ENCODE measurements around the gene ACVR1B.
"Not testable (repeated sequence)": the region's sequence is repeated elsewhere in the genome, so short reads cannot be mapped to it uniquely, and the experiment has no call there.

Gene ACVR1B

DNA sequence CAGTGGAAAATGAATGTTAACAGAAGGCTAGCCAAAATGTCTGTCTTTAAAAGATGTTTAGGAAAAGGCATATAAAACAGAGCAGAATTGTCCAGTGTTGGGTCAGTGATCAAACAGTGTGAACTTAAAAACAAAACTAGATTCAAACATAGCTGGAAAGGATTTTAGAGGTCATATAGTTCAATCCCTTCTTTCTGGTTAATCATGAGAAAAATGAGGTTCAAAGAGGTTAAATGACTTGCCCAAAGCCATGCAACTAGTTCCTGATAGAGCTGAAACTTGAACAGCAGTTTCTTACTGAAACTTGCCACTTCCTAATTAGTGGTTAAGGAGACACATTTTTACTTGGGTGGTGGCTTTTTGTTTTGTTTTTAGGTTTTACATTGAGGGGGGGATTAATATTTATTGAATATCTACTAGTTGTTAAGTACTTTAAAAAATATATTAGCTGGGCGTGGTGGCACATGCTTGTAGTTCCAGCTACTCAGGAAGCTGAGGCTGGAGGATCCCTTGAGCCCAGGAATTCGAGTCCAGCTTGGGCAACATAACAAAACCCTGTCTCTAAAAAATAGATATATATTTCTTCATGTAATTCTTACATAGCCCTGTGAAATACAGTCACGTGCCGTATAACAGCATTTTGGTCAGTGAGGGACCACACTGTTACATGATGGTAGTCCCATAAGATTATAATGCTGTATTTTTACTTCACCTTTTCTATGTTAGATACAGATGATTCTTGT is 20.4 kb downstream of the ACVR1B start:
- no peak for DNase-seq

DNA sequence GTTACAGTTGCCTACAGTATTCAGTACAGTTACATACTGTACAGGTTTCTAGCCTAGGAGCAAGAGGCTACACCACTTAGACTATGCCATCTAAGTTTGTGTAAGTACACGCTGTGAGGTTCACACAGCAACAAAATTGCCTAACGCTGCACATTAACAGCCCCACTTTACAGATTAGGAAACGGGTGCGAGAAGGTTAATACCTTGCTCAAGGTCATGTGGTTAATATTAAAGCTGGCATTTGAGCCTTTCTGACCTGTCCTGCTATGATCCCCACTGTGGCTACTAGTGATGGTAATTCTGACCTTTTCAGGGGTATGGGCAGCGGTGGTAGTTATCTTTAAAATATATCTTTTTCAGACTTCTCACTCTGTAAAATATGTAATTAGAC is 20.9 kb downstream of the ACVR1B start:
- DNase-seq = no peak

DNA sequence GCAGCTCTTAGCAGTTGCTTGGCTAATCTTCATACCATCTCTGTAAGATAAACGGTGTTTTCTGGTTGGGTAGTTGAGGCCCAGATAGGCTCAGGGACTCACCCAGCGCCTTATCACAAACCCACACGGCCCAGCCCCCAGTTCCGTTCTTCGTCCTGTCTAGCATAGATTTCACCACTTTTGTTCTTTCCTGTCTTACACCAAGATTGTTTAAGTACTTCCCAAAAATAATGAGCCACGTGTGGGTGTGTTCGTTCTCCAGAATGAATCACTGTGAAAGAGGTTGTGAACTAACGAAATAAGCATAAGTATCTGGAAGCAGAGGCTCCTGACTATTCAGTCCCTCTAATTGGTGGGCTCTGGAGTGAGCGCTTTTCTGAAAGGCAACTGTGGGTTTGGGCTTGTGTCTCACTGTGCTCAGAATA is 21.4 kb downstream of the ACVR1B start:
- peak; percentile 82 for DNase-seq

DNA sequence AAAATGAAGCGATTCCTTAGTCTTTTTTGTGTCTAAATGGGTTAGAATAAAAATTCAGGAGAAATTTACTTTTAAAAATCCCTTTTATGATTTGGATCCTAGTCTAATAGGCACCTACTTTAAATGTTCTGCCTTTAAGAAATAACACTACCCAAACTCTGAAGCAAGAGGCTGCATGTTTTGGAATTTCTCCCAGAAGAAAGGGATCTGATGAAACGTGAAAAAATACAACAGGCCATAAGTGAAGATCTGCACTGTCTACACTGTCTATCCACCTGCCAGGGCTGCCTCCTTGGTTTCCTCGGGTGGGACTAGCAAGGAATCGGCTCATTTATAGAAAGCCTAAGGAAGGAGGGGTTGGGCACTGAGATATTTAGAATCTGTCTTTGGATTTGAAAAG is 22.1 kb downstream of the ACVR1B start:
- DNase-seq = no peak

DNA sequence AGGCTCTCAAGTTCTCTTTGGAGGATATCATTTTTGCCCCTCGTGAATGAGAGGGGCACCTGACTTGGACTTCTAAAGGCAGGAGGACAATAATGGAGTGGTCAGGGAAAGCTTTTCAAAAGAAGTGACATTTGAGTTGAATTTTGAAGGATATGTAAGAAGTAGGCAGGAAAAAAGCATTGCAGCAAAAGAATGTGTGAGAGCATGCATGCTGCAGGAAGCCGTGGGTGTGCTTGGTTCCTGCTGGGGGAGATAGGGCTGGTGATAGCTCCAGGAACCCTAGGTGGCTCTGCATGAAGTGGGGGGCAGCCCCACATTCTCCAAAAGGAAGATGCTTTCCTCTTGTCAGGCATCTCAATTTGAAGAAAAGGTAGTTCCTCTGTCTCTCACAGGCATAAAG is 23.1 kb downstream of the ACVR1B start:
- DNase-seq = peak; percentile 39

DNA sequence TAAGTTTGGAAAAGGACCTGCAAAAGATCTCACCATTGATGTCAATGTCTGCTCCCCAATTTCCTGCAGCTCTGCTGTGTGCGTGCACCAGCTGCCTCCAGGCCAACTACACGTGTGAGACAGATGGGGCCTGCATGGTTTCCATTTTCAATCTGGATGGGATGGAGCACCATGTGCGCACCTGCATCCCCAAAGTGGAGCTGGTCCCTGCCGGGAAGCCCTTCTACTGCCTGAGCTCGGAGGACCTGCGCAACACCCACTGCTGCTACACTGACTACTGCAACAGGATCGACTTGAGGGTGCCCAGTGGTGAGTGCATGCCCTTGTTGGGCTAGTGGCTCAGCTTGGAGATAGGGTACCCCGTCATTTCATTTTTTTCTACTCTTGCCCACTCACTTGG is 23.7 kb downstream of the ACVR1B start:
- no peak for DNase-seq

DNA sequence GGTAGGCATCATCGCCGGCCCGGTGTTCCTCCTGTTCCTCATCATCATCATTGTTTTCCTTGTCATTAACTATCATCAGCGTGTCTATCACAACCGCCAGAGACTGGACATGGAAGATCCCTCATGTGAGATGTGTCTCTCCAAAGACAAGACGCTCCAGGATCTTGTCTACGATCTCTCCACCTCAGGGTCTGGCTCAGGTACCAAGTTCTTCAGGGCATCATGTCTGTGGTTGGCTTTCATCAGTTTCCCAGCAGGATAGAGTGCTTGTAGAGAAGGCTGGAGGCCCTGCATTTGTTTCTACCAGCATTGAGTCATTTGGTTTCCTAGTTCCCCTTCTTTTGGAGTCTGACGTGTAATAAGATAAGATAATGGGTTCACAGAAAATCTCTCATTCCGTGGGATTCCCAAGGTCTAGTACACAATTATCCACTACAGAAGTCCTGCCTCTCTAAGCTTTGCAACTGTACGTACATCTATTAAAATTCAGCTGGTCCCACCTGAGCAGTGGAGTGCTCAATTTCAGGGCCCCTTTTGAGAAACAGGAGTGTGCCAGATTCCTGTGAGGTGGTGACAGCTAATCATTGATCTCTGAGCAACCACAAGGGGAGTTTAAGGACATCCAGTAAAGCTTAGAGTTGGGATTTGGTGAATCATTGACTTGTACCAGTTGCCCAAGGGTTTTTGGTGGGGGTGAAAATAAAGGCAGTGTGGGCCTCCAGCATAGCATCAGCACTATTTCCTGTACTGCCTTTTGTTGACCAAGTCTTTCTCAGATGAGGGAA is 25.1 kb downstream of the ACVR1B start:
- no peak for DNase-seq

DNA sequence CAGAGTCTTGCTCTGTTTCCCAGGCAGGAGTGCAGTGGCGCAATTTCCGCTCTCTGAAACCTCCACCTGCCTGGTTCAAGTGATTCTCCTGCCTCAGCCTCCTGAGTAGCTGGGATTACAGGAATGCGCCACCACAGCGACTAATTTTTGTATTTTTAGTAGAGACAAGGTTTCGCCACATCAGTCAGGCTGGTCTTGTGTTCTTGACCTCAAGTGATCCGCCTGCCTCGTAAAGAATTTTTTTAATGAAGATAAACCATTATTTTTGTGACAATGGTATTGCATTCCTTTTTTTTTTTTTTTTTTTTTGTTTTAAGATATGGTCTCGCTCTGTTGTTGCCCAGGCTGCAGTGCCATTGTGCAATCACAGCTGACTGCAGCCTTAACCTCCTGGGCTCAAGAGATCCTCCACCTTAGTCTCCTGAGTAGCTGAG is 25.8 kb downstream of the ACVR1B start:
- DNase-seq = no peak

DNA sequence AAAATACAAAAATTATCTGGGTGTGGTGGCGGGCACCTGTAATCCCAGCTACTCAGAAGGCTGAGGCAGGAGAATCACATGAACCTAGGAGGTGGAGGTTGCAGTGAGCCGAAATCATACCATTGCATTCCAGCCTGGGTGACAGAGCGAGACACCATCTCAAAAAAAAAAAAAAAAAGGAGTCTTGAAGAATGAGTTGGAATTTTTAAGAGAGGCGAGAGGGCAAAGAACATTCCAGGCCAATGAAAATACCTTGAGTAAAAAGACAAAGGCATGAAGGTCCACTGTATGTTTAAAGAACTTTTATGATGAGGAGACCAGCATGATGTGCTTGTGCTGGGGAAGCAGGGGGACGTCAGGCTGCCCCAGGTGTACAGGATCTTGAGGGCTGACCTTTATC is 27.8 kb downstream of the ACVR1B start:
- DNase-seq = not testable (repeated sequence)

DNA sequence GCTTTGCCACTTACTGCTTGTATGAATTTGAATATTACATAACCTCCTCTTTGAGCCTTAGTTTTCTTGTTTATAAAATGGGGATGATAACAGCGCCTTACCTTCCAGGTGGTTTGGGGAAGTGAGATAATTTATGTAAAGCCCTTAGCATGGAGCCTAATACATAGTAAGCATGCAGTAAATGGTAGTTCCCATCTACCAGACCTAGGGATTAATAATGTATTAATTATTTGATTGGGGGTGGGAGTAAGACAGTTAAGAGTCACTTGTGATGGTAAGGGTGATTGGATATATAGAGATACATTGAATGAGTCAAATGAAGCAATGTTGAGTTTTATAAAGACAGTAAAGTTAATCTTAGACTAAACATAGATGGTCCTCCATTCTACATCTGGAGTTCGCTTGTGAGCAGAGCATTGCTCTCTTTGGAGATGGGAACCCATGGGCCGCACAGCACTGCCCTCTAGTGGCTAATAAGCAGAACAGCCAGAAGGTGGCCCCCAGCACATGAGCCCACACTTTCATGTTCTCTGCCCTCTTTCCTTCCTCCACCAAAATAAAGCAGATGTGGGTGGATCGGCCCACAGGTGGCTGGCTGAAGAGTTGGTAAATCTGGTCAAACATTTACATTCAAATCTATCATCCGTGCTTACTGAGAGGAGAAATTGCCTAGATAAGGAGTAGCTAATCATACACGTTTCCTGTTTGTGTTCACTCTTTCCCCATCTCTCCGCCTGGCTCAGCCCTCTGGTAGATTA is 28.7 kb downstream of the ACVR1B start:
- DNase-seq = peak; percentile 72

DNA sequence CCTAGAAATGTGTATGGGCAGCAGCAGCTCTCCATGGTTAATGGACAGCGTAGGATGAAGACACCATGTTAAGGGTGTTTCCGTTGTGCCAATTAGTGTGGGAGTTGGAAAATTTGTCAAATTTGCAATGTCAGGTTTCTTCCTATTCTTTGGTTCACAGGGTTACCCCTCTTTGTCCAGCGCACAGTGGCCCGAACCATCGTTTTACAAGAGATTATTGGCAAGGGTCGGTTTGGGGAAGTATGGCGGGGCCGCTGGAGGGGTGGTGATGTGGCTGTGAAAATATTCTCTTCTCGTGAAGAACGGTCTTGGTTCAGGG is 29.3 kb downstream of the ACVR1B start:
- DNase-seq = no peak

DNA sequence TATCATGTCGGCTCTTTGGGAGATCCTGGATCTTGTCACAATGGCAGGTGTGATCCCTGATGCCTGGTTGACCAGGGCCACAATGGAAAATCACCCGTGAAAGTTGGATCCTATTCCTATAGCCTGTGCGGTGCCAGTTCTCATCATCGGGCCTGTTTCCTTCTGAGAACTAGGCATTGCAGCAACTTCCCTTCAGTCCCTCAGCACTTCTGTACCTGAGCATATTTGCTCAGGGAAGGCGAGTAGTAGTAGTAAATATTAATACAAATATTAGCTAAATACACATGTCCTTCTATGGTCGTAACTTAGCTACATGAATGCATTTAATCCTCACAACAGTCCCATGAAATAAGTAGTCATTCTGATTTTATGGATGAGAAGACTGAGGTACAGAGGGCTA is 33.2 kb downstream of the ACVR1B start:
- no peak for DNase-seq

DNA sequence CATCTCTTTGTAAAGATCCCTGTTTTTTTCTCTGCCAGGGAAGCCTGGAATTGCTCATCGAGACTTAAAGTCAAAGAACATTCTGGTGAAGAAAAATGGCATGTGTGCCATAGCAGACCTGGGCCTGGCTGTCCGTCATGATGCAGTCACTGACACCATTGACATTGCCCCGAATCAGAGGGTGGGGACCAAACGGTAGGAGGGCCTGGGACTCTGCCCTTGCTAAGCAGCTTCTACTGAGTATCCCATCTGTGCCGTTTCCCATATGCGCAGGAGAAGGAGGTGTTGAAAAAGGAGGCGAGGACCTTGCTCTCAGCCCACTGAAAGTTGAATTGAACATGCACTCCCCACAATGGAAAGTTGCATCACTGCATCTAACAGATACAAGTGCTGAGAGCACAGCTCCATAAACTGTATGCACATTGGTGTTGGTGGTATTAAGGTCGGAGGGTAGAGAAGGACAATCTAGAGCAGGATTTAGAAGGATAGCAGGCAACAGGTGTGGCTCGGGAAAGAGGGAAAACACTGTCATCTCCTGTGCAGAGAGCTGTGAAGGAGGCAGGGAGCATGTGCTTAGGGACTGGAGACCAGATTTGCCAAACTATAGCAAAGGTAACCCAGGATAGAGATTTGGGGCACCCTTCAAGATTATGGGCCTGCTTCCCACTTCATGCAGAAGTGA is 33.8 kb downstream of the ACVR1B start:
- no peak for DNase-seq

DNA sequence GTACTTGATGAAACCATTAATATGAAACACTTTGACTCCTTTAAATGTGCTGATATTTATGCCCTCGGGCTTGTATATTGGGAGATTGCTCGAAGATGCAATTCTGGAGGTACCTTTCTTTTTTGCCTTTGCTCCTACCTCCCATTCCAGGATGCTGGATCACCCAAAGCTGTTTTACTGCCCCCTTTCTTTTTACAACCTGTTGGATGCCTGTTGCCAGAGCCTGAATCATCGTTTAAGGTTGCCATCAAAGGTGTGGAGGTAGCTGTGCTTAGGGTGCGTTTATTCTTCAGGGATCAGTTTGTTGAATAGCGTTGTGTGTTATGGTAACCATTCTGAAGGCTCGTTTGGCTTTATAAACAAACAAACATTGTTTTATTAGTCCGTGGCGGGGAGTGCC is 35.3 kb downstream of the ACVR1B start:
- no peak for DNase-seq

DNA sequence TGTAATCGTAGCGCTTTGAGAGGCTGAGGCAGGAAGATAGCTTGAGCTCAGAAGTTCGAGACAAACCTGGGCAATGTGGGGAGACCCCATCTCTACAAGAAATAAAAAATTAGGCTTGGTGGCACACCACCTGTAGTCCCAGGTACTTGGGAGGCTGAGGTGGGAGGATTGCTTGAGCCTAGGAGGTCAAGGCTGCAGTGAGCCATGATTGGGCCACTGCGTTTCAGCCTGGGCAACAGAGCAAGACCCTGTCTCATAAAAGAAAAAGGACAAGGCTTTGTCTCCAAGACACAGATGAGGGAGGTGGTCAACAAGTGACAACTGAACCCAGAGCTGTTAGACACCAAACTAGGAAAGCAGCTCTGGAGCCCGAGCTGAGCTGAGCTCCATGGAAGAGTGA is 40.7 kb downstream of the ACVR1B start:
- no peak for DNase-seq

DNA sequence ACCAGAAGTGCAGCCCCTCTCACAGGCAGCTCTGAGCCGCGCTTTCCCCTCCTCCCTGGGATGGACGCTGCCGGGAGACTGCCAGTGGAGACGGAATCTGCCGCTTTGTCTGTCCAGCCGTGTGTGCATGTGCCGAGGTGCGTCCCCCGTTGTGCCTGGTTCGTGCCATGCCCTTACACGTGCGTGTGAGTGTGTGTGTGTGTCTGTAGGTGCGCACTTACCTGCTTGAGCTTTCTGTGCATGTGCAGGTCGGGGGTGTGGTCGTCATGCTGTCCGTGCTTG is 43.0 kb downstream of the ACVR1B start:
- no peak for DNase-seq

DNA sequence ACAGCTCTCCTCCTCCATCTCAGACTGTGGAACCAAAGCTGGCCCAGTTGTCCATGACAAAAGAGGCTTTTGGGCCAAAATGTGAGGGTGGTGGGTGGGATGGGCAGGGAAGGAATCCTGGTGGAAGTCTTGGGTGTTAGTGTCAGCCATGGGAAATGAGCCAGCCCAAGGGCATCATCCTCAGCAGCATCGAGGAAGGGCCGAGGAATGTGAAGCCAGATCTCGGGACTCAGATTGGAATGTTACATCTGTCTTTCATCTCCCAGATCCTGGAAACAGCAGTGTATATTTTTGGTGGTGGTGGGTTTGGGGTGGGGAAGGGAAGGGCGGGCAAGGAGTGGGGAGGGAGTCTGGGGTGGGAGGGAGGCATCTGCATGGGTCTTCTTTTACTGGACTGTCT is 43.5 kb downstream of the ACVR1B start:
- no peak for DNase-seq

DNA sequence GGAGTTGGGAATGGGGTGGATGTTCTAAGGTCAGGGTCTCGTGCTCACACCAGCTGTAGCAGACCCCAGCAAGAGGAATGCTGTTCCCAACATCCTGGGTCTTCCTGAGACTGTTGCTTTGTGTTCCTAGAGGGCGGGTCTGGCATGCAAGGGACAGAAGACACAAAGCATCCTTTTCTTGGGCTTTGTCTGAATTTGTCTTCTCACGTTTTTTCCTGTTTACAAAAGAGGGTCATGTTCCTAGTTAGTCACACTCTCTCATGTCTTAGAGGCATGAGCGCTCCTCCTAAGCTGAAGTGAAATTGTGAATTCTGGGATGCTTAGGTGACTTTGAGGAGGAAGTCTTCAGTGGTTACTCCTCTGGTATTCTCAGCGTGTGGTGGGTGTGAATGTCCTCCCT is 45.6 kb downstream of the ACVR1B start:
- no peak for DNase-seq

DNA sequence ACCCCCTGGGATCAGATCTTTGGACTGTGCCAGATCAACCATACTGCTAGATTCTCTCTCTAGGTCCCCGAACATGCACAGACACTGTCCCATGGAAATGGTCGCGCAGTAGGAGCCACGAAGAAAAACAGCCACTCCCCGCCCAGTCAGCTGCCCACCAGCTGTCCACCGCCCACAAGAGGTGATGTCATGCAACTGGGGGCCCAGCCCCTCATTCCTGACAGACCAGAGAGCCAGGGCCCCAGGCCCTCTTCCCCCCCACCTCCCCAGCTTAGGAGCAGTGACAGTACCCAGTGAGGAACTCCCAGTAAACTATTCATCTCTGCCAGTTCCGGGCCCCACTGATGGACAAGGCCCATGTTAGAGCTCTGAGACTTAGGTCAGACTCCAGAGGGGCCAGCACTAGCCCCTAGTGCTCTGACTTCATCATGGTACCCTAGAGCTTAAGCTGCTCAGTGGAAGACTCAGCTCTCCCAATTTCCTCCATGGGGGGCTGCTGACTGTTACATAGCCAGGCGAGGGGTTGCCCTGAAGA is 51.6 kb downstream of the ACVR1B start:
- DNase-seq = no peak

DNA sequence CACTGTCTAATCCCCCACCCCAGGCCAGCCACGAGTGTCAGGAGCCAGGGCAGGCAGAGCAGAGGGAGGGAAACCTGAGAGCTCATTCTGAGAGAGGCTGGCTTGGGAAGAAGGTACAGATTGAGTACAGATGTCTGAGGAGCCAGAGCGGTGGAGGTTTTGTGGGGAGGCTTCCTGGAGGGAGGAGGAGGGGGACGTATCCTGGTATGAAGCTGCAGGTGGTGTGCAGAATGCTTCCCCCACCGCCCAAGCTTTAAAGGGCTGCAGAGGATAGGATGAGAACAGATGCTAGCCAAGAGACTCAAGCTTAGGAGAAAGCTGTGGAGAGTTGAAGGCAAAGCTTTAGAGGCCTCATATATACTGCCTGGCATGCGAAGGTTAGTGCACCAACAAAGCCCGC is 52.1 kb downstream of the ACVR1B start:
- DNase-seq = no peak

DNA sequence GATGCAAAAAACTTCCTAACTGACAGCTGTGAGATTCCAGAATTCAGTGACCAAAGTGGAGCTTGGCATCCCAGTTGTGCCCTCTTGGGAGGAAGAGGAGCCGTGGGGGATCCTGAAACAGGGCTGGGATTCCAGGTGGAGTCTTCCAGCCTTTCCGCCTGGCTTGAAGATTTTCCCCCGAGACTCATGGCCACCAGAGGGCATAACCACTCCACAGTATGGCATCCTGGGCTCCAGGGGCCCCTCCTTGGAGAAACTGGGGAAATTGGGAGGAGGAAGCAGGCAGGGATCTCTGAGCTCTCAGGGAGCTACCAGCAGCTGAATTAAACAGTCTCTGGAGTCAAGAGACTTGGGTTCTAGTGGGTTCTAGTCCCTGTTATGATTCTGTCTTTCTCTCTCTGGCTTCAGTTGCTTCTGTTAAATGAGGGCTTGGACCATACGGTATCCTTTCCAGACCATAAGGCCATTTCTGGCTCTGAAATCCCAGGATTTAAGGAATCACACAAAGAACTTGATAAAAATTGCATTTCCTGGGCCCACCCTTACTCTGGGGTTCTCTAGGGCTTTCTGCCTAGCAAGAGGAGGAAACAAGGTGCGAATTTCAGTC is 52.6 kb downstream of the ACVR1B start:
- no peak for DNase-seq

DNA sequence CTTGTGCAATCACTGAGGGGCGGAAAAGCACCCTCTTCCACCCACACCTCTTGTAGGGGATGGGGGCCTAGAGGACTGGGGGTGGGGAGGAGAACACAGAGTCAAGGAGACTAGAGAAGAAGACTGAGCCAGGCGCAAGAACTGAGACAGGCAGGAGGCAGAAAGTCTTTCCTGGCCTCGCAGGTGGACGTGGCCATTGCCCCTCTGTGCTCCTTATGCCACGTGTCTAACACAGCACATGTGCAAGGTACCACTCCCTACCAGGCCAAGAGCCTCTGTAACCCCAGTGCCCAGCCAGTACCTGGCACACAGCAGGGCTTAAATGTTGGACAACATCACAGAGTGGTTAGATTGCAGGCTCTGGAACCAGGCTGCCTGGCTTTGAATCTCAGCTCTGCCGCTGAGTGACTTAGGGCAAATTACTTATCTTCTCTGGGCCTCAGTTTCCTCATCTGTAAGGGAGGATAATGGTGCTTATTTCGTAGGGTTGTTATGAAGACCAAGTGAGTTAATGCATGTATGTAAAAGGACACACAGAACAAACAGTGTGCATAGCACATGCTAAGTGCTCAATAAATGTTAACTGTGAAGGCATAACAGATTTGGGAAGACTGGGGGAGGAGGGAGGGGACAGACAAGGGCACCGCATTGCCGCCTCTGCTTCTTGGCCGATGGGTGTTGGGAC is 53.9 kb downstream of the ACVR1B start:
- DNase-seq = no peak
